Measurements from ENCODE around the gene MXRA7. TPM values are rescaled to one million over a fixed set of nuclear protein-coding genes. Genes with fewer than 3 reads are reported as not detected.
"Not testable (repeated sequence)": the region's sequence is repeated elsewhere in the genome, so short reads cannot be mapped to it uniquely, and the experiment has no call there.

Gene MXRA7
- total and polyA plus RNA-seq, 4 donors, result 60.9 to 127 (median 83.2) TPM

- WGBS, 2 donors, result 63 to 92% methylated on average over 11 of the region's 11 CpGs
- H3K9ac ChIP-seq (ENCODE audit: insufficient read depth in 1 of 2, low read length in 2 of 2), result peak overlapping the region in 1 of 2 donors; percentile 32
- H3K36me3 ChIP-seq (ENCODE audit: control insufficient read depth in 4 of 4, insufficient read depth in 4 of 4, low read length in 4 of 4), result peaks cover 0 to 5% (median 0%) of the 10 kb centered on the region in 4 donors
- peak in 1 of 3 donors; percentile 44 for DNase-seq
- TF ChIP-seq CTCF (IDR thresholded peaks at IDR 0.05; ENCODE audit: control extremely low read depth, extremely low read depth), result no peak
- no peak overlapping the region for H3K4me3 ChIP-seq
- no peaks in the 10 kb centered on the region for H3K27me3 ChIP-seq (ENCODE audit: control insufficient read depth in 3 of 3, insufficient read depth in 3 of 3, low read length in 2 of 3)
- ATAC-seq (ENCODE audit: insufficient read depth, low FRiP score), result no peak
- H3K27ac ChIP-seq (ENCODE audit: low read depth in 1 of 2, low read length in 1 of 2), result peak overlapping the region; percentile 87 to 92
- peaks cover 0 to 2% (median 0%) of the 10 kb centered on the region in 4 donors for H3K9me3 ChIP-seq (ENCODE audit: control insufficient read depth in 4 of 4, insufficient read depth in 3 of 4, low read length in 3 of 4)
- peaks cover 14 to 39% (median 28%) of the 10 kb centered on the region in 5 donors for H3K4me1 ChIP-seq (ENCODE audit: control insufficient read depth in 5 of 5, insufficient read depth in 5 of 5, low read length in 5 of 5)
These were observed 9.2 kb downstream of the MXRA7 start for GRCh38 chr17:76701471-76701967.

- Histone ChIP-seq H3K9ac (ENCODE audit: insufficient read depth in 1 of 2, low read length in 2 of 2) (peak overlapping the region in 1 of 2 donors; percentile 35), H3K27me3 (ENCODE audit: control insufficient read depth in 3 of 3, insufficient read depth in 3 of 3, low read length in 2 of 3) (no peaks in the 10 kb centered on the region), H3K27ac (ENCODE audit: low read depth in 1 of 2, low read length in 1 of 2) (peak overlapping the region; percentile 87 to 92), H3K36me3 (ENCODE audit: control insufficient read depth in 4 of 4, insufficient read depth in 4 of 4, low read length in 4 of 4) (peaks cover 0 to 5% (median 0%) of the 10 kb centered on the region in 4 donors), H3K9me3 (ENCODE audit: control insufficient read depth in 4 of 4, insufficient read depth in 3 of 4, low read length in 3 of 4) (no peaks in the 10 kb centered on the region), H3K4me1 (ENCODE audit: control insufficient read depth in 5 of 5, insufficient read depth in 5 of 5, low read length in 5 of 5) (peaks cover 18 to 39% (median 28%) of the 10 kb centered on the region in 5 donors), H3K4me3 (no peak overlapping the region)
- DNase-seq (peak; percentile 76 to 91 (median 84)), ATAC-seq (ENCODE audit: insufficient read depth, low FRiP score) (peak; percentile 17)
- WGBS, 2 donors, result 46 to 62% methylated on average over 33 of the region's 33 CpGs
- TF ChIP-seq CTCF (IDR thresholded peaks at IDR 0.05; ENCODE audit: control extremely low read depth, extremely low read depth), result no peak
These were observed 9.9 kb downstream of the MXRA7 start for GRCh38 chr17:76700617-76701470.

GRCh38 chr17:76700270-76700616 lies 10.5 kb downstream of the MXRA7 start:
- peak overlapping the region; percentile 87 to 92 for H3K27ac ChIP-seq (ENCODE audit: low read depth in 1 of 2, low read length in 1 of 2)
- peak overlapping the region in 1 of 2 donors; percentile 35 for H3K9ac ChIP-seq (ENCODE audit: insufficient read depth in 1 of 2, low read length in 2 of 2)
- WGBS, 2 donors, result 58 to 76% methylated on average over 8 of the region's 8 CpGs
- H3K4me1 ChIP-seq (ENCODE audit: control insufficient read depth in 5 of 5, insufficient read depth in 5 of 5, low read length in 5 of 5), result peaks cover 18 to 41% (median 29%) of the 10 kb centered on the region in 5 donors
- peaks cover 0 to 5% (median 0%) of the 10 kb centered on the region in 4 donors for H3K36me3 ChIP-seq (ENCODE audit: control insufficient read depth in 4 of 4, insufficient read depth in 4 of 4, low read length in 4 of 4)
- no peaks in the 10 kb centered on the region for H3K27me3 ChIP-seq (ENCODE audit: control insufficient read depth in 3 of 3, insufficient read depth in 3 of 3, low read length in 2 of 3)
- TF ChIP-seq CTCF (IDR thresholded peaks at IDR 0.05; ENCODE audit: control extremely low read depth, extremely low read depth), result no peak
- ATAC-seq (ENCODE audit: insufficient read depth, low FRiP score) (no peak), DNase-seq (no peak)
- peaks cover 0 to 2% (median 0%) of the 10 kb centered on the region in 4 donors for H3K9me3 ChIP-seq (ENCODE audit: control insufficient read depth in 4 of 4, insufficient read depth in 3 of 4, low read length in 3 of 4)
- H3K4me3 ChIP-seq, result no peak overlapping the region

- Histone ChIP-seq H3K4me1 (ENCODE audit: control insufficient read depth in 5 of 5, insufficient read depth in 5 of 5, low read length in 5 of 5) (peaks cover 18 to 46% (median 31%) of the 10 kb centered on the region in 5 donors), H3K27ac (ENCODE audit: low read depth in 1 of 2, low read length in 1 of 2) (peak overlapping the region; percentile 0 to 92)
- not testable (repeated sequence) for ATAC-seq (ENCODE audit: insufficient read depth, low FRiP score); H3K27me3 ChIP-seq (ENCODE audit: control insufficient read depth in 3 of 3, insufficient read depth in 3 of 3, low read length in 2 of 3); H3K9ac ChIP-seq (ENCODE audit: insufficient read depth in 1 of 2, low read length in 2 of 2); H3K36me3 ChIP-seq (ENCODE audit: control insufficient read depth in 4 of 4, insufficient read depth in 4 of 4, low read length in 4 of 4); H3K9me3 ChIP-seq (ENCODE audit: control insufficient read depth in 4 of 4, insufficient read depth in 3 of 4, low read length in 3 of 4); H3K4me3 ChIP-seq; DNase-seq
- 84 to 91% methylated on average over 7 of the region's 7 CpGs for WGBS, 2 donors
These were observed 12.2 kb downstream of the MXRA7 start for GRCh38 chr17:76698466-76698977.
